ENCODE data around the gene PDPN.

Gene PDPN

GRCh38 chr1:13628711-13629110, 45.1 kb downstream of the PDPN start:
- TF ChIP-seq CTCF (conservative IDR thresholded peaks at IDR 0.05; ENCODE audit: control insufficient read depth, insufficient read depth, low read depth, low read length) = no peak
- no peak for DNase-seq (ENCODE audit: low read depth)
- H3K4me3 ChIP-seq (ENCODE audit: control insufficient read depth, low read depth, low read length) = no peak overlapping the region

DNA sequence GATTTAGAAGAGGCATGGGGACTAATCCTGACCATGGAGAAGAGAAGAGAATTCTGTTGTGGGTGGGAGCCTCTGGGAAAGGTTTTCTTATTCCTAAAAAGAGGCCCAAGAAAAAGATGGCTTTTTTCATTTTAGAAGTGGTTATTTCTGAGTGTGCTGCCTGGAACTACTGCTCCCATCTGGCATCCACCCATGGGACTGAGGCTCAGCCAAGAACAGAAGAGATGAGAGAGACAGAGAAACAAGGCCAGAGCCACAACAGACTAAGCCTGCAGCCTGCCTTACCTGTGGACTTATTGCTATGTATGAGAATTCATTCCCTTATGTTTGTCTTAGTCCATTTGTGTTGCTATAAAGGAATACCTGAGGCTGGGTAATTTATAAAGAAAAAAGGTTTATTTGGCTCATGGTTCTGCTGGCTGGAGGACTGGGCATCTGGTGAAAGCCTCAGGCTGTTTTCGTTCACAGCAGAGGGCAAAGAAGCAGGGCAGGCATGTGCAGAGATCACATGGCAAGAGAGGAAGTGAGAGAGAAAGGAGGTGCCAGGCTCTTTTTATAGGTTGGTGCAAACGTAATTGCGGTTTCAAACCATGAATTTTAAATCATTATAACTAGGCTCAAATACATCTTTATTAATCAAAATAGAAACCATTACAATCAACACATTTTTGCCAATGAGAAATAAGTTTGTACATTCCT, 58.8 kb downstream of the PDPN start:
- H3K4me3 ChIP-seq (ENCODE audit: control insufficient read depth, low read depth, low read length) = no peak overlapping the region
- TF ChIP-seq CTCF (conservative IDR thresholded peaks at IDR 0.05; ENCODE audit: control insufficient read depth, insufficient read depth, low read depth, low read length) = no peak
- no peak for DNase-seq (ENCODE audit: low read depth)

DNA sequence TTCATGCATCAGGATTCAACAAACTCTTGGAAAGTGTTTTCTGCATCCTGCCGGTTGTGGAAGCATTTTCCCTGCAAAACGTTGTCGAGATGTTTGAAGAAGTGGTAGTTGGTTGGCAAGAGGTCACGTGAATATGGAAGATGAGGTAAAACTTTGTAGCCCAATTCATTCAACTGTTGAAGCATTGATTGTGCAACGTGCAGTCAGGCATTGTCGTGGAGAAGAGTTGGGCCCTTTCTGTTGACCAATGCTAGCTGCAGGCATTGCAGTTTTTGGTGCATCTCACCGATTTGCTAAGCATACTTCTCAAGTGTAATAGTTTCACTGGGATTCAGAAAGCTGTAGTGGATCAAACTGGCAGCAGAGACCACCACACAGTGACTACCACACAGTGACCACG, 59.4 kb downstream of the PDPN start:
- DNase-seq (ENCODE audit: low read depth) = no peak
- H3K4me3 ChIP-seq (ENCODE audit: control insufficient read depth, low read depth, low read length) = no peak overlapping the region
- no peak for TF ChIP-seq CTCF (conservative IDR thresholded peaks at IDR 0.05; ENCODE audit: control insufficient read depth, insufficient read depth, low read depth, low read length)

GRCh38 chr1:13646521-13646920, 62.9 kb downstream of the PDPN start:
- no peak overlapping the region for H3K4me3 ChIP-seq (ENCODE audit: control insufficient read depth, low read depth, low read length)
- no peak for DNase-seq (ENCODE audit: low read depth)
- TF ChIP-seq CTCF (conservative IDR thresholded peaks at IDR 0.05; ENCODE audit: control insufficient read depth, insufficient read depth, low read depth, low read length) = no peak

GRCh38 chr1:13651279-13651678, 67.6 kb downstream of the PDPN start:
- peak; percentile 83 for DNase-seq (ENCODE audit: low read depth)
- no peak overlapping the region for H3K4me3 ChIP-seq (ENCODE audit: control insufficient read depth, low read depth, low read length)
- TF ChIP-seq CTCF (conservative IDR thresholded peaks at IDR 0.05; ENCODE audit: control insufficient read depth, insufficient read depth, low read depth, low read length) = no peak

- TF ChIP-seq CTCF (conservative IDR thresholded peaks at IDR 0.05; ENCODE audit: control insufficient read depth, insufficient read depth, low read depth, low read length) = no peak
- no peak overlapping the region for H3K4me3 ChIP-seq (ENCODE audit: control insufficient read depth, low read depth, low read length)
- DNase-seq (ENCODE audit: low read depth) = no peak
Observed at GRCh38 chr1:13652238-13652637, 68.6 kb downstream of the PDPN start.

GRCh38 chr1:13661539-13661938, 77.9 kb downstream of the PDPN start:
- no peak overlapping the region for H3K4me3 ChIP-seq (ENCODE audit: control insufficient read depth, low read depth, low read length)
- peak; percentile 78 for DNase-seq (ENCODE audit: low read depth)
- TF ChIP-seq CTCF (conservative IDR thresholded peaks at IDR 0.05; ENCODE audit: control insufficient read depth, insufficient read depth, low read depth, low read length) = no peak

Measured in fibroblast of mammary gland (primary cell).